WERI-Rb-1 (cell line): ENCODE data around the gene CTNND1.

Source experiments
- DNase-seq: peaks from one replicate; pipeline ENCODE4 v3.0.0-alpha.2; 2020
- H3K27ac ChIP-seq: fragments of 250-450 bp; sonication (Bioruptor Pico); 2 replicates; pipeline ENCODE4 v1.5.1; 2020; ENCODE audit warnings: mild to moderate bottlenecking, moderate library complexity
- H3K27me3 ChIP-seq: fragments of 250-450 bp; sonication (Bioruptor Pico); 2 replicates; pipeline ENCODE4 v1.5.1; 2021; ENCODE audit warnings: mild to moderate bottlenecking, low read depth, moderate library complexity; ENCODE audit not compliant: insufficient read depth, severe bottlenecking
- H3K36me3 ChIP-seq: fragments of 250-450 bp; sonication (Bioruptor Pico); 2 replicates; pipeline ENCODE4 v1.5.1; 2020; ENCODE audit warnings: mild to moderate bottlenecking, moderate library complexity
- H3K4me3 ChIP-seq: 2 replicates; pipeline ENCODE4 v1.5.1; 2011; ENCODE audit warnings: low read depth, mild to moderate bottlenecking, control low read depth, low read length
- H3K9me3 ChIP-seq: fragments of 250-450 bp; sonication (Bioruptor Pico); 2 replicates; pipeline ENCODE4 v1.5.1; 2021; ENCODE audit warnings: mild to moderate bottlenecking, moderate library complexity; ENCODE audit not compliant: severe bottlenecking
- CTCF ChIP-seq: IDR thresholded peaks from 2 replicates; pipeline ENCODE4 v1.5.1; 2011; ENCODE audit warnings: low read depth, mild to moderate bottlenecking, control low read depth, inconsistent platforms, low read length

CTNND1 gene

GRCh38 chr11:57776031-57776521 is 14.5 kb downstream of the CTNND1 start:
- H3K9me3 ChIP-seq: no peaks in the 10 kb centered on the region
- no peaks in the 10 kb centered on the region for H3K27me3 ChIP-seq
- no peak overlapping the region for H3K4me3 ChIP-seq
- DNase-seq: peak; percentile 30
- TF ChIP-seq CTCF: no peak
- no peaks in the 10 kb centered on the region for H3K36me3 ChIP-seq
- H3K27ac ChIP-seq: no peak overlapping the region

- no peak for TF ChIP-seq CTCF
- no peak overlapping the region for H3K27ac ChIP-seq
- no peaks in the 10 kb centered on the region for H3K36me3 ChIP-seq
- H3K4me3 ChIP-seq: no peak overlapping the region
- no peaks in the 10 kb centered on the region for H3K9me3 ChIP-seq
- H3K27me3 ChIP-seq: no peaks in the 10 kb centered on the region
- DNase-seq: no peak
Observed at GRCh38 chr11:57776577-57777210, 15.1 kb downstream of the CTNND1 start.

GRCh38 chr11:57777969-57778317 is 16.3 kb downstream of the CTNND1 start:
- no peak overlapping the region for H3K4me3 ChIP-seq

GRCh38 chr11:57778318-57779037 is 16.9 kb downstream of the CTNND1 start:
- H3K36me3 ChIP-seq: no peaks in the 10 kb centered on the region
- TF ChIP-seq CTCF: no peak
- H3K9me3 ChIP-seq: no peaks in the 10 kb centered on the region
- no peaks in the 10 kb centered on the region for H3K27me3 ChIP-seq
- no peak overlapping the region for H3K4me3 ChIP-seq
- H3K27ac ChIP-seq: no peak overlapping the region
- no peak for DNase-seq

More at GRCh38 chr11:57777969-57778317, 16.3 kb downstream of the CTNND1 start:
- H3K9me3 ChIP-seq: no peaks in the 10 kb centered on the region
- TF ChIP-seq CTCF: no peak
- H3K27me3 ChIP-seq: no peaks in the 10 kb centered on the region
- H3K36me3 ChIP-seq: no peaks in the 10 kb centered on the region
- DNase-seq: no peak
- H3K27ac ChIP-seq: no peak overlapping the region

GRCh38 chr11:57779276-57779675 is 17.7 kb downstream of the CTNND1 start:
- no peaks in the 10 kb centered on the region for H3K9me3 ChIP-seq
- no peaks in the 10 kb centered on the region for H3K36me3 ChIP-seq
- no peak overlapping the region for H3K27ac ChIP-seq
- H3K27me3 ChIP-seq: no peaks in the 10 kb centered on the region
- DNase-seq: no peak
- TF ChIP-seq CTCF: no peak
- H3K4me3 ChIP-seq: no peak overlapping the region
